H1 (cell line): Measurements from ENCODE around the gene DLEC1. TPM values are rescaled to one million over a fixed set of nuclear protein-coding genes. Genes with fewer than 3 reads are reported as not detected.

Experiments used
- BCL11A ChIP-seq, 2 experiments: IDR thresholded peaks; one replicate each; pipeline ENCODE4 v1.6.1; 2011; ENCODE audit warnings: low read depth in 2 of 2, low read length in 2 of 2, mild to moderate bottlenecking in 2 of 2
- CHD7 ChIP-seq: fragments of 300-600 bp; sonication (generic); IDR thresholded peaks from 2 replicates; pipeline ENCODE4 v1.7.1; 2012; ENCODE audit warnings: low read length, moderate library complexity, mild to moderate bottlenecking, inconsistent platforms; ENCODE audit not compliant: insufficient replicate concordance
- polyA plus RNA-seq, 7 experiments: library from polyadenylated mRNA; depleted of rRNA in 3 of 7; stranded (reverse) in 5 of 7; unstranded in 2 of 7; fragments of >200 nt in 5 of 7; fragments of 200-250 nt in 2 of 7; gene quantifications; 1 replicate in 5 of 7; 2 replicates in 1 of 7; 4 replicates in 1 of 7; pipeline versions ENCODE4 v1.2.1 to v1.2.3, GENCODE V29; 2011 to 2013; ENCODE audit warnings: missing spikeins in 2 of 7, mixed read lengths in 2 of 7
- total RNA-seq: library from RNA; stranded (reverse); fragmentation: NEBNext Ultra II Directional; extraction: Animal tissue kit (Norgen Biotek cat#: 25700); gene quantifications from 2 replicates; pipeline ENCODE4 v1.2.1, GENCODE V29; 2021

Gene DLEC1
- total and polyA plus RNA-seq, 2 of the 8 experiments (the other 6 are each of a cell fraction or from before 2014, with no cell fraction given): 0.26 to 0.76 TPM

GRCh38 chr3:38020342-38020726 lies 18.7 kb upstream of the DLEC1 start (continued):
- TF ChIP-seq CHD7 (no peak), BCL11A (IDR thresholded peaks at IDR 0.05; ENCODE audit: low read depth in 2 of 2, low read length in 2 of 2) (no peak)
- TF ChIP-seq, all 59 proteins: peak for 0
